Esophagus (tissue), 2 donors: Measurements from ENCODE around the gene FCER1A. TPM values are rescaled to one million over a fixed set of nuclear protein-coding genes. Genes with fewer than 3 reads are reported as not detected.
"Not testable (repeated sequence)": the region's sequence is repeated elsewhere in the genome, so short reads cannot be mapped to it uniquely, and the experiment has no call there.

Experiments used
- H3K27ac ChIP-seq, 2 donors: one replicate each; pipeline ENCODE4 v1.5.1; 2013; ENCODE audit warnings: low read depth in 2 of 2, mild to moderate bottlenecking in 2 of 2, inconsistent platforms in 1 of 2, low read length in 1 of 2, moderate library complexity in 1 of 2
- H3K27me3 ChIP-seq, 2 donors: one replicate each; pipeline ENCODE4 v1.6.1; 2013; ENCODE audit warnings: low read length in 2 of 2, control low read depth in 1 of 2, mild to moderate bottlenecking in 1 of 2; ENCODE audit not compliant: insufficient read depth in 2 of 2, control insufficient read depth in 1 of 2
- H3K36me3 ChIP-seq, 2 donors: one replicate each; pipeline ENCODE4 v1.6.1; 2013; ENCODE audit warnings: low read length in 1 of 2; ENCODE audit not compliant: control insufficient read depth in 2 of 2, insufficient read depth in 2 of 2
- H3K4me1 ChIP-seq, 2 donors: one replicate each; pipeline ENCODE4 v1.6.1; 2013; ENCODE audit warnings: low read length in 1 of 2; ENCODE audit not compliant: control insufficient read depth in 2 of 2, insufficient read depth in 2 of 2
- H3K4me3 ChIP-seq, 2 donors: one replicate each; pipeline ENCODE4 v1.5.1; 2013; ENCODE audit warnings: low read length in 2 of 2, mild to moderate bottlenecking in 2 of 2, low read depth in 1 of 2, moderate library complexity in 1 of 2
- H3K9me3 ChIP-seq, 2 donors: one replicate each; pipeline ENCODE4 v1.6.1; 2013; ENCODE audit warnings: mild to moderate bottlenecking in 2 of 2, low read depth in 1 of 2, low read length in 1 of 2, moderate library complexity in 1 of 2; ENCODE audit not compliant: control insufficient read depth in 2 of 2, insufficient read depth in 1 of 2
- WGBS, 2 donors: extraction: QIAGEN DNeasy Blood & Tissue Kit; methylation state at CpG; one replicate each; pipeline ENCODE4 v1.1.7; 2013; 5-methylcytosine and 5-hydroxymethylcytosine counted together
- polyA plus RNA-seq, 2 donors: library from polyadenylated mRNA; stranded (reverse); fragments of 200-250 nt; gene quantifications; one replicate each; pipeline ENCODE4 v1.2.3, GENCODE V29; 2013
- donor health status: healthy with polysubstance abuse.
- donor health status: Bipolar disorder and iron deficiency.

FCER1A gene
- polyA plus RNA-seq, 2 donors, result 4.0 to 20.8 TPM

- no peaks in the 10 kb centered on the region for H3K4me1 ChIP-seq
- H3K36me3 ChIP-seq, result no peaks in the 10 kb centered on the region
- H3K9me3 ChIP-seq, result no peaks in the 10 kb centered on the region
- H3K27me3 ChIP-seq, result peaks cover 0 to 2% of the 10 kb centered on the region in 2 donors
- WGBS, 2 donors, result 43 to 48% methylated on average over 2 of the region's 2 CpGs
- H3K4me3 ChIP-seq, result no peak overlapping the region
- no peak overlapping the region for H3K27ac ChIP-seq
Observed at GRCh38 chr1:159341736-159342135, 39.6 kb downstream of the FCER1A start.

- no peaks in the 10 kb centered on the region for H3K9me3 ChIP-seq
- H3K4me3 ChIP-seq, result no peak overlapping the region
- H3K4me1 ChIP-seq, result no peaks in the 10 kb centered on the region
- no peaks in the 10 kb centered on the region for H3K36me3 ChIP-seq
- peaks cover 0 to 2% of the 10 kb centered on the region in 2 donors for H3K27me3 ChIP-seq
- H3K27ac ChIP-seq, result no peak overlapping the region
- 62 to 69% methylated on average over 4 of the region's 4 CpGs for WGBS, 2 donors
Observed at GRCh38 chr1:159342761-159343425, 40.8 kb downstream of the FCER1A start.

GRCh38 chr1:159349374-159349773 lies 47.2 kb downstream of the FCER1A start:
- H3K36me3 ChIP-seq, H3K27ac ChIP-seq, H3K4me3 ChIP-seq, H3K9me3 ChIP-seq, H3K27me3 ChIP-seq, H3K4me1 ChIP-seq: not testable (repeated sequence)
- 77 to 82% methylated on average over 3 of the region's 3 CpGs for WGBS, 2 donors

- Histone ChIP-seq H3K4me3 (no peak overlapping the region), H3K9me3 (no peaks in the 10 kb centered on the region), H3K27me3 (no peaks in the 10 kb centered on the region), H3K27ac (no peak overlapping the region), H3K4me1 (no peaks in the 10 kb centered on the region), H3K36me3 (no peaks in the 10 kb centered on the region)
- WGBS, 2 donors, result 75 to 81% methylated on average over 2 of the region's 2 CpGs
Observed at GRCh38 chr1:159352436-159352835, 50.3 kb downstream of the FCER1A start.

Other genes starting within 250 kb of the FCER1A start
- gene AIM2, start 225.6 kb upstream of the FCER1A start, polyA plus RNA-seq, result 1 to 10 TPM in 1 of 2 donors, under 1 TPM in 1; 0.38 to 1.0 TPM
- 1 to 10 TPM; 1.1 to 2.0 TPM for gene CADM3, start 130.7 kb upstream of the FCER1A start, polyA plus RNA-seq
- gene ACKR1, start 97.5 kb upstream of the FCER1A start, polyA plus RNA-seq, result 10 to 100 TPM; 11.1 to 35.9 TPM
- not detected for gene OR10J4, start 129.9 kb downstream of the FCER1A start, polyA plus RNA-seq
- gene OR10J1, start 137.4 kb downstream of the FCER1A start, polyA plus RNA-seq, result not detected
- gene OR10J5, start 233.7 kb downstream of the FCER1A start, polyA plus RNA-seq, result not detected